T follicular helper cell (primary cell): ENCODE results near the gene FGF4.

ENCODE experiments used
- DNase-seq: peaks from one replicate; pipeline ENCODE4 v3.0.0-alpha.2; 2020; ENCODE audit warnings: low read depth

FGF4 gene

GRCh38 chr11:69726019-69726418 is 49.1 kb downstream of the FGF4 start:
- no peak for DNase-seq

GRCh38 chr11:69721745-69722144 is 53.4 kb downstream of the FGF4 start:
- no peak for DNase-seq

GRCh38 chr11:69721106-69721505 is 54.0 kb downstream of the FGF4 start:
- no peak for DNase-seq
